IMR-90 (cell line): ENCODE measurements around the gene MIS18A. TPM values are rescaled to one million over a fixed set of nuclear protein-coding genes. Genes with fewer than 3 reads are reported as not detected.
"Not testable (repeated sequence)": the region's sequence is repeated elsewhere in the genome, so short reads cannot be mapped to it uniquely, and the experiment has no call there.

Experiments used
- ATAC-seq: fragments of 200-7000 bp; cut with Tn5 transposase; 2 replicates; pipeline ENCODE4 v1.9.1; 2020; ENCODE audit warnings: low read depth, mild to moderate bottlenecking, moderate library complexity
- BruUV-seq: library from RNA; stranded (reverse); fragments of 400-500 nt; replicated peaks from 2 replicates; lab custom pipeline; 2021; lab: Mats Ljungman, UMichigan
- CTCF ChIA-PET: fragments of 300-600 bp; formaldehyde crosslinking; extraction: SDS; loops from one replicate; lab custom pipeline; 2021; ENCODE audit warnings: antibody characterized with exemption; lab: Yijun Ruan, JAX
- POLR2A ChIA-PET: fragments of 300-600 bp; sonication (Branson Sonifier 250); formaldehyde crosslinking; loops from one replicate; lab custom pipeline; 2022; ENCODE audit warnings: antibody characterized with exemption; ENCODE audit not compliant: unreplicated experiment; lab: Charles Lee
- DNase-seq: peaks from one replicate; pipeline ENCODE4 v3.0.0; 2013
- H2AFZ ChIP-seq: replicated peaks from 2 replicates; pipeline ENCODE3; 2013; ENCODE audit warnings: low read length, mild to moderate bottlenecking; ENCODE audit not compliant: poor library complexity
- H2AK5ac ChIP-seq: 2 replicates; pipeline ENCODE4 v1.6.1; 2013; ENCODE audit warnings: low read depth, low read length, inconsistent platforms
- H2AK9ac ChIP-seq: replicated peaks from 2 replicates; pipeline ENCODE3; 2013; ENCODE audit warnings: mild to moderate bottlenecking, low read depth, low read length, moderate library complexity; ENCODE audit not compliant: poor library complexity
- H2BK120ac ChIP-seq: 2 replicates; pipeline ENCODE4 v1.6.1; 2013; ENCODE audit warnings: low read depth, low read length, inconsistent platforms
- H2BK15ac ChIP-seq: 3 replicates; pipeline ENCODE4 v1.6.1; 2013; ENCODE audit warnings: low read depth, low read length, inconsistent platforms
- H2BK20ac ChIP-seq: 2 replicates; pipeline ENCODE4 v1.6.1; 2013; ENCODE audit warnings: low read depth, mild to moderate bottlenecking, inconsistent platforms, low read length, moderate library complexity
- H2BK5ac ChIP-seq: 2 replicates; pipeline ENCODE4 v1.6.1; 2013; ENCODE audit warnings: mild to moderate bottlenecking, low read depth, low read length, inconsistent platforms; ENCODE audit not compliant: poor library complexity, severe bottlenecking
- H3K14ac ChIP-seq: replicated peaks from 2 replicates; pipeline ENCODE4 v1.6.1; 2013; ENCODE audit warnings: low read depth, low read length, inconsistent platforms
- H3K18ac ChIP-seq: 2 replicates; pipeline ENCODE4 v1.6.1; 2013; ENCODE audit warnings: low read depth, low read length, control low read depth
- H3K23ac ChIP-seq: 2 replicates; pipeline ENCODE4 v1.6.1; 2013; ENCODE audit warnings: low read depth, low read length, inconsistent platforms
- H3K27ac ChIP-seq: 2 replicates; pipeline ENCODE4 v1.5.1; 2013; ENCODE audit warnings: mild to moderate bottlenecking, control low read depth, low read length; ENCODE audit not compliant: insufficient read depth
- H3K27me3 ChIP-seq: 2 replicates; pipeline ENCODE4 v1.6.1; 2013; ENCODE audit warnings: low read length; ENCODE audit not compliant: control insufficient read depth, insufficient read depth
- H3K36me3 ChIP-seq: 2 replicates; pipeline ENCODE4 v1.6.1; 2013; ENCODE audit warnings: low read length, mixed read lengths; ENCODE audit not compliant: control insufficient read depth, insufficient read depth
- H3K4ac ChIP-seq: 2 replicates; pipeline ENCODE4 v1.6.1; 2013; ENCODE audit warnings: low read depth, low read length, inconsistent platforms
- H3K4me1 ChIP-seq: 2 replicates; pipeline ENCODE4 v1.6.1; 2013; ENCODE audit warnings: low read length, mixed read lengths; ENCODE audit not compliant: control insufficient read depth, insufficient read depth
- H3K4me2 ChIP-seq: 2 replicates; pipeline ENCODE4 v1.6.1; 2013; ENCODE audit warnings: low read depth, mild to moderate bottlenecking, control low read depth, low read length, moderate library complexity
- H3K4me3 ChIP-seq: 2 replicates; pipeline ENCODE4 v1.5.1; 2013; ENCODE audit warnings: low read depth, mild to moderate bottlenecking, control low read depth, low read length, moderate library complexity; ENCODE audit not compliant: insufficient read depth
- H3K56ac ChIP-seq: 2 replicates; pipeline ENCODE4 v1.6.1; 2013; ENCODE audit warnings: low read length, inconsistent platforms; ENCODE audit not compliant: insufficient read depth; ENCODE audit errors: extremely low read depth
- H3K79me1 ChIP-seq, 2 experiments: 2 replicates each; pipeline ENCODE4 v1.6.1; 2013; ENCODE audit warnings: low read length in 2 of 2, inconsistent platforms in 1 of 2, low read depth in 1 of 2
- H3K9ac ChIP-seq: 2 replicates; pipeline ENCODE4 v1.6.1; 2013; ENCODE audit warnings: low read depth, low read length, control low read depth
- H3K9me1 ChIP-seq: 2 replicates; pipeline ENCODE4 v1.6.1; 2013; ENCODE audit warnings: low read length, inconsistent platforms; ENCODE audit not compliant: insufficient read depth
- H3K9me3 ChIP-seq: 2 replicates; pipeline ENCODE4 v1.6.1; 2013; ENCODE audit warnings: low read length; ENCODE audit not compliant: control insufficient read depth, insufficient read depth
- H4K20me1 ChIP-seq: 2 replicates; pipeline ENCODE4 v1.6.1; 2013; ENCODE audit warnings: low read length, inconsistent platforms; ENCODE audit not compliant: insufficient read depth
- H4K5ac ChIP-seq: 2 replicates; pipeline ENCODE4 v1.6.1; 2013; ENCODE audit warnings: mild to moderate bottlenecking, low read depth, low read length, control low read depth
- H4K8ac ChIP-seq, 2 experiments: 2 replicates each; pipeline ENCODE4 v1.6.1; 2013; ENCODE audit warnings: low read depth in 2 of 2, low read length in 2 of 2, control low read depth in 1 of 2, inconsistent platforms in 1 of 2
- H4K91ac ChIP-seq: 2 replicates; pipeline ENCODE4 v1.6.1; 2013; ENCODE audit warnings: low read depth, low read length, inconsistent platforms; ENCODE audit not compliant: insufficient read depth
- WGBS, 2 experiments: methylation state at CpG; one replicate each; pipeline versions ENCODE4 v1.1.5 to v1.1.7; 2013; ENCODE audit warnings: missing lambda C conversion rate in 2 of 2; ENCODE audit not compliant: insufficient read length in 1 of 2; ENCODE audit errors: extremely low coverage in 2 of 2; 5-methylcytosine and 5-hydroxymethylcytosine counted together
- dilution Hi-C: fragments of 300-500 bp; cut with HindIII; formaldehyde crosslinking; loops from one replicate; pipeline ENCODE4 v1.14.3; 2018; ENCODE audit warnings: low sequenced_read_pairs; ENCODE audit not compliant: unreplicated experiment
- in situ Hi-C: fragments of 300-500 bp; cut with MboI; formaldehyde crosslinking; loops from 3 replicates; pipeline ENCODE4 v1.14.3; 2019; ENCODE audit warnings: low sequenced_read_pairs, inconsistent platforms, mixed read lengths
- intact Hi-C: fragments of 100-400 bp; cut with micrococcal nuclease; formaldehyde crosslinking; loops from 2 replicates; pipeline ENCODE4 v1.10.0; 2022
- polyA plus RNA-seq, 3 experiments: library from polyadenylated mRNA; depleted of rRNA; stranded (reverse); fragments of >200 nt; gene quantifications; 2 replicates each; pipeline ENCODE4 v1.2.3, GENCODE V29; 2012; ENCODE audit warnings: low replicate concordance in 1 of 3
- total RNA-seq: library from RNA; depleted of rRNA; stranded (reverse); fragments of >200 nt; gene quantifications from 2 replicates; pipeline ENCODE4 v1.2.3, GENCODE V29; 2012

MIS18A gene
- total and polyA plus RNA-seq, 2 of the 4 experiments (the other 2 are of a cell fraction), result 4.5 to 7.6 TPM

GRCh38 chr21:32265321-32265720, 13.5 kb downstream of the MIS18A start:
- CTCF ChIA-PET, H3K27me3 ChIP-seq, H2BK5ac ChIP-seq, BruUV-seq, H4K5ac ChIP-seq, H4K91ac ChIP-seq, H3K27ac ChIP-seq, H3K23ac ChIP-seq, H3K79me1 ChIP-seq, H3K9me1 ChIP-seq, DNase-seq, H3K14ac ChIP-seq, H3K18ac ChIP-seq, H2AK9ac ChIP-seq, H2AFZ ChIP-seq, H3K4me2 ChIP-seq, in situ Hi-C loops, H3K4me1 ChIP-seq, H3K4me3 ChIP-seq, H2BK120ac ChIP-seq, H3K56ac ChIP-seq, POLR2A ChIA-PET, H3K4ac ChIP-seq, dilution Hi-C loops, intact Hi-C loops, H3K9ac ChIP-seq, H4K20me1 ChIP-seq, H3K9me3 ChIP-seq, H2BK15ac ChIP-seq, ATAC-seq, H2AK5ac ChIP-seq, H2BK20ac ChIP-seq, H4K8ac ChIP-seq: not testable (repeated sequence)
- no CpG with 5 or more reads among the region's 23 CpGs for WGBS, 2 experiments
- H3K36me3 ChIP-seq, result peaks cover 12% of the 10 kb centered on the region
